ENCODE results near the gene NPTX2. TPM values are rescaled to one million over a fixed set of nuclear protein-coding genes. Genes with fewer than 3 reads are reported as not detected.
A peak's percentile ranks its signal among the peaks of the same experiment; 100 is the strongest.

NPTX2 gene, protein sequence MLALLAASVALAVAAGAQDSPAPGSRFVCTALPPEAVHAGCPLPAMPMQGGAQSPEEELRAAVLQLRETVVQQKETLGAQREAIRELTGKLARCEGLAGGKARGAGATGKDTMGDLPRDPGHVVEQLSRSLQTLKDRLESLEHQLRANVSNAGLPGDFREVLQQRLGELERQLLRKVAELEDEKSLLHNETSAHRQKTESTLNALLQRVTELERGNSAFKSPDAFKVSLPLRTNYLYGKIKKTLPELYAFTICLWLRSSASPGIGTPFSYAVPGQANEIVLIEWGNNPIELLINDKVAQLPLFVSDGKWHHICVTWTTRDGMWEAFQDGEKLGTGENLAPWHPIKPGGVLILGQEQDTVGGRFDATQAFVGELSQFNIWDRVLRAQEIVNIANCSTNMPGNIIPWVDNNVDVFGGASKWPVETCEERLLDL
- 10 to 100 TPM; 10.1 to 49.8 (median 24.7) TPM for total RNA-seq

DNA sequence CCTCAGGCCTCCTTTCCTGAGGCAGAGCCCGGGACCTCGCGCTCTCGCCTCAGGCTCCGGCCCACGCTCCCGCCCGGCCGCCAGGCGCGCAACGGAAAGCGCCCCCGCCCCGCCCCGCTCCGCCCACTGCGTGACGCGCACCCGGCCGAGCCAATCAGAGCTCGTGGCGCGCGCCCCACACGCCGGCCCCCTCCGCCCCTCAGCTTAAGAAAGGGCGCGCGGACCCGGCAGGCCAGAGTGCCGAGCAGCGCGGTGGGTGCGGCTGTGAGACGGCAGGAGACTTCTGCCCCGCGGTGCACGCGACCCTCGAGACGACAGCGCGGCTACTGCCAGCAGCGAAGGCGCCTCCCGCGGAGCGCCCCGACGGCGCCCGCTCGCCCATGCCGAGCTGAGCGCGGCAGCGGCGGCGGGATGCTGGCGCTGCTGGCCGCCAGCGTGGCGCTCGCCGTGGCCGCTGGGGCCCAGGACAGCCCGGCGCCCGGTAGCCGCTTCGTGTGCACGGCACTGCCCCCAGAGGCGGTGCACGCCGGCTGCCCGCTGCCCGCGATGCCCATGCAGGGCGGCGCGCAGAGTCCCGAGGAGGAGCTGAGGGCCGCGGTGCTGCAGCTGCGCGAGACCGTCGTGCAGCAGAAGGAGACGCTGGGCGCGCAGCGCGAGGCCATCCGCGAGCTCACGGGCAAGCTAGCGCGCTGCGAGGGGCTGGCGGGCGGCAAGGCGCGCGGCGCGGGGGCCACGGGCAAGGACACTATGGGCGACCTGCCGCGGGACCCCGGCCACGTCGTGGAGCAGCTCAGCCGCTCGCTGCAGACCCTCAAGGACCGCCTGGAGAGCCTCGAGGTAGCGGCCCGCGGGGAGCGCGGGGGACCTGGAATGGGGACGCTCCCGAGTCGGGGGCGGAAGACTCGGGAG lies at the start of gene NPTX2:
Gene NPTX2, plus strand, starts transcription at position 235 of the 909 bp plus-strand sequence. Its CDS starts 177 bp downstream, at position 412.
- ATAC-seq, result peak; percentile 68
- Histone ChIP-seq H3K4me3 (peak within 1 kb of the TSS; percentile 0 to 52), H3K9me3 (no peaks in the 10 kb centered on the region), H3K27ac (peak within 1 kb of the TSS in 2 of 4 donors; percentile 36 to 63), H3K4me1 (peaks cover 0 to 20% (median 4%) of the 10 kb centered on the region in 3 donors), H3K36me3 (no peaks in the 10 kb centered on the region), H3K27me3 (peaks cover 69% of the 10 kb centered on the region)
- no CpG with 5 or more reads among the region's 130 CpGs for WGBS, 2 donors (ENCODE audit: low coverage in 1 of 2)
- TF ChIP-seq POLR2AphosphoS5 (IDR thresholded peaks at IDR 0.05) (peak; percentile 52), POLR2A (IDR thresholded peaks at IDR 0.05) (peak; percentile 50 to 65), CTCF (IDR thresholded peaks at IDR 0.05) (peak in 1 of 4 experiments; percentile 29), EP300 (IDR thresholded peaks at IDR 0.05) (no peak)

GRCh38 chr7:98567991-98568390 lies 49.1 kb upstream of the NPTX2 start:
- 73 to 89% methylated on average over 3 to 7 of the region's 7 CpGs for WGBS, 2 donors (ENCODE audit: low coverage in 1 of 2)
- Histone ChIP-seq H3K27ac (peak overlapping the region in 1 of 4 donors; percentile 3), H3K36me3 (no peaks in the 10 kb centered on the region), H3K27me3 (peaks cover 30% of the 10 kb centered on the region), H3K4me3 (no peak overlapping the region), H3K9me3 (peaks cover 0 to 19% (median 0%) of the 10 kb centered on the region in 3 donors), H3K4me1 (no peaks in the 10 kb centered on the region)
- no peak for TF ChIP-seq POLR2A (IDR thresholded peaks at IDR 0.05)
- TF ChIP-seq EP300 (IDR thresholded peaks at IDR 0.05), result no peak
- no peak for TF ChIP-seq CTCF (IDR thresholded peaks at IDR 0.05)
- no peak for TF ChIP-seq POLR2AphosphoS5 (IDR thresholded peaks at IDR 0.05)
- ATAC-seq, result no peak

GRCh38 chr7:98568891-98569290 lies 48.2 kb upstream of the NPTX2 start:
- Histone ChIP-seq H3K27me3 (peaks cover 21% of the 10 kb centered on the region), H3K27ac (peak overlapping the region in 3 of 4 donors; percentile 47 to 72 (median 59)), H3K9me3 (peaks cover 0 to 15% (median 0%) of the 10 kb centered on the region in 3 donors), H3K36me3 (no peaks in the 10 kb centered on the region), H3K4me1 (no peaks in the 10 kb centered on the region), H3K4me3 (no peak overlapping the region)
- TF ChIP-seq POLR2A (IDR thresholded peaks at IDR 0.05) (no peak), CTCF (IDR thresholded peaks at IDR 0.05) (no peak), POLR2AphosphoS5 (IDR thresholded peaks at IDR 0.05) (no peak), EP300 (IDR thresholded peaks at IDR 0.05) (no peak)
- 36 to 60% methylated on average over 1 to 5 of the region's 8 CpGs for WGBS, 2 donors (ENCODE audit: low coverage in 1 of 2)
- no peak for ATAC-seq

DNA sequence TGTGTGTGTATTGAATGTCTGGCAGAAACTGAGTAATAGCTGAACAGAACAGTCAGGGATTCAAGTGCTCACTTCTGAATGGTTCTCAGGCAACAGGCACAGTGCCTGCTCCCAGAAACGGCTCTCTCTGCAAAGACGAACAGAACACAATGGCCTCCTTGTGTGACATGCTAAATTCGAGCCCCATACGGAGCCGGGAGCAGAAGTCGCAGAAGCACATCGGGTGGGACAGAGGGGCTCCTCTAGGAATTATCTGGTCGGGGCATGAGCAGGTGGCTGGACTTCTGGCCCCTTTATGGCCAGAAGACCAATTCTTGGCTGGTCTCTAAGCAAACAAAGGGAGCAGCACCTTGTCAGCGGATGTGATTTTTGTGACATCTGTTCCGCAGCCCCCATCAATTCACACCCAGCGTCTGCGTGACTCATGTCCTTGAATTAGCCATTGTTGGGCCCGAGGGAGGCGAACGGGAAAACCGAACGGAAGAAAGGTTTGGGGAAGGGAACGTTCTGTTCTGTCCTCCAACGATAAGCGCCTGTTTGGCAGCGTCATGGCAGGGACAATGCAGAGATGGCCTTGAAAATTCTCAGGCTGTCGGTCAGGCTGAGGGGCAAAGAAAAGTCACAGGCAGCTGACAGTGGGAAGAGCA lies 47.3 kb upstream of the NPTX2 start:
- WGBS, 2 donors (ENCODE audit: low coverage in 1 of 2), result 65 to 73% methylated on average over 14 to 15 of the region's 22 CpGs
- Histone ChIP-seq H3K27ac (peak overlapping the region in 3 of 4 donors; percentile 59 to 72 (median 60)), H3K27me3 (peaks cover 18% of the 10 kb centered on the region), H3K4me3 (no peak overlapping the region), H3K9me3 (peaks cover 0 to 8% (median 0%) of the 10 kb centered on the region in 3 donors), H3K36me3 (no peaks in the 10 kb centered on the region), H3K4me1 (no peaks in the 10 kb centered on the region)
- TF ChIP-seq POLR2AphosphoS5 (IDR thresholded peaks at IDR 0.05) (peak; percentile 74), CTCF (IDR thresholded peaks at IDR 0.05) (no peak)
- peak; percentile 62 for ATAC-seq

Measured in gastroesophageal sphincter (tissue), 4 donors.